ENCODE measurements around the gene CLEC4A.

DNA sequence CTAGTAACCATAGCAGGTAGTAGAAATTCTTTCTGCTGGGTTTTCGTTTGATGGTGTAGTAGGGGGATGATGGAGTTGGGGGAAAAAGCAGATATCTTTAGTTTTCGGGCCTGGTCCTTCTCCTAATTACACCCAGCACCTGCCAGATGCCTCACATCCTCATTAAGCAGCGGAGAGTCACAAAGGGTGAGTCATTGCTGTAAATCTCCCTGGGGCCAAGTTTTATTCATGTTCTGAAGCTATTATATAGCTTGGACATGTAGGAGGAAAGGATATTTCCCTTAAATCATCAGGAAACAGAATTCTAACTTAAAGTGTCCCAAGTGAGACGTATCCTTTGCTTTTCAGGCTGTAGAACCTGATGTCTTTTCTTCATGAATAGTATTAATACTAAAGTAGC is 46.2 kb upstream of the CLEC4A start:
- TF ChIP-seq, protein P1, sequence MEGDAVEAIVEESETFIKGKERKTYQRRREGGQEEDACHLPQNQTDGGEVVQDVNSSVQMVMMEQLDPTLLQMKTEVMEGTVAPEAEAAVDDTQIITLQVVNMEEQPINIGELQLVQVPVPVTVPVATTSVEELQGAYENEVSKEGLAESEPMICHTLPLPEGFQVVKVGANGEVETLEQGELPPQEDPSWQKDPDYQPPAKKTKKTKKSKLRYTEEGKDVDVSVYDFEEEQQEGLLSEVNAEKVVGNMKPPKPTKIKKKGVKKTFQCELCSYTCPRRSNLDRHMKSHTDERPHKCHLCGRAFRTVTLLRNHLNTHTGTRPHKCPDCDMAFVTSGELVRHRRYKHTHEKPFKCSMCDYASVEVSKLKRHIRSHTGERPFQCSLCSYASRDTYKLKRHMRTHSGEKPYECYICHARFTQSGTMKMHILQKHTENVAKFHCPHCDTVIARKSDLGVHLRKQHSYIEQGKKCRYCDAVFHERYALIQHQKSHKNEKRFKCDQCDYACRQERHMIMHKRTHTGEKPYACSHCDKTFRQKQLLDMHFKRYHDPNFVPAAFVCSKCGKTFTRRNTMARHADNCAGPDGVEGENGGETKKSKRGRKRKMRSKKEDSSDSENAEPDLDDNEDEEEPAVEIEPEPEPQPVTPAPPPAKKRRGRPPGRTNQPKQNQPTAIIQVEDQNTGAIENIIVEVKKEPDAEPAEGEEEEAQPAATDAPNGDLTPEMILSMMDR (IDR thresholded peaks at IDR 0.05), result no peak
- no peak for TF ChIP-seq POLR2A (IDR thresholded peaks at IDR 0.05)
